K562 (cell line): Measurements from ENCODE around the gene ZDHHC14. TPM values are rescaled to one million over a fixed set of nuclear protein-coding genes. Genes with fewer than 3 reads are reported as not detected.

Experiments
- ATAC-seq: fragments of 200-7000 bp; cut with Tn5 transposase; 3 replicates; pipeline ENCODE4 v1.9.1; 2020; ENCODE audit warnings: moderate library complexity
- BruUV-seq: library from RNA; stranded (reverse); fragments of 400-500 nt; replicated peaks from 2 replicates; lab custom pipeline; 2021; lab: Mats Ljungman, UMichigan
- CTCF ChIA-PET: fragments of 300-600 bp; formaldehyde crosslinking; extraction: SDS; loops from one replicate; lab custom pipeline; 2021; ENCODE audit warnings: low intra/inter-chr PET ratio; lab: Yijun Ruan, JAX
- POLR2A ChIA-PET: fragments of 300-600, 350-650 bp; sonication (Branson Sonifier 250); formaldehyde crosslinking; extraction: SDS; loops from one replicate; lab custom pipeline; 2021; ENCODE audit warnings: antibody characterized with exemption, inconsistent platforms; lab: Yijun Ruan, JAX
- DNase-seq, 4 experiments: peaks; one replicate each; pipeline versions ENCODE4 v3.0.0 to v3.0.0-alpha.2; 2011 to 2018; ENCODE audit warnings: low spot score in 3 of 4, mixed read lengths in 3 of 4; ENCODE audit errors: extremely low read depth in 1 of 4
- FAIRE-seq: peaks from 2 replicates; lab custom pipeline; 2011; peaks lifted over from hg19 to GRCh38; lab: Jason Lieb, UNC
- H2AFZ ChIP-seq: 2 replicates; pipeline ENCODE4 v1.6.0; 2011; ENCODE audit warnings: low read depth, low read length, control low read depth, inconsistent platforms
- H3K27ac ChIP-seq: fragments of 200-600 bp; 3 replicates; pipeline ENCODE4 v1.8.0; 2011; ENCODE audit warnings: low read depth, mild to moderate bottlenecking, control low read depth, inconsistent platforms, low read length, moderate library complexity, mixed read lengths; ENCODE audit errors: extremely low read depth
- H3K27me3 ChIP-seq, 2 experiments: fragments of 300-600 bp in 1 of 2; 2 replicates in 1 of 2; 3 replicates in 1 of 2; pipeline versions ENCODE4 v1.6.0 to v1.8.0; 2011; ENCODE audit warnings: inconsistent platforms in 2 of 2, low read length in 2 of 2, mild to moderate bottlenecking in 1 of 2, mixed read lengths in 1 of 2, moderate library complexity in 1 of 2; ENCODE audit not compliant: control insufficient read depth in 2 of 2, insufficient read depth in 2 of 2
- H3K36me3 ChIP-seq: fragments of 300-600 bp; 3 replicates; pipeline ENCODE4 v1.8.0; 2011; ENCODE audit warnings: mild to moderate bottlenecking, low read length, inconsistent platforms; ENCODE audit not compliant: control insufficient read depth, insufficient read depth
- H3K4me1 ChIP-seq, 2 experiments: fragments of 200-600 bp in 1 of 2; replicated peaks in 1 of 2; 2 replicates in 1 of 2; 3 replicates in 1 of 2; pipeline versions ENCODE4 v1.5.1 to v1.8.0; 2011; ENCODE audit warnings: inconsistent platforms in 2 of 2, low read length in 2 of 2, mild to moderate bottlenecking in 1 of 2, mixed read lengths in 1 of 2, moderate library complexity in 1 of 2; ENCODE audit not compliant: control insufficient read depth in 2 of 2, insufficient read depth in 2 of 2
- H3K4me2 ChIP-seq: 2 replicates; pipeline ENCODE4 v1.6.1; 2011; ENCODE audit warnings: low read length, control low read depth, inconsistent platforms, mixed read lengths; ENCODE audit not compliant: insufficient read depth
- H3K4me3 ChIP-seq: fragments of 200-600 bp; sonication (generic), shearing (Covaris generic); 2 replicates; pipeline ENCODE4 v1.5.1; 2016; ENCODE audit warnings: control low read depth, inconsistent platforms
- H3K79me2 ChIP-seq: fragments of 200-600 bp; 3 replicates; pipeline ENCODE4 v1.8.0; 2011; ENCODE audit warnings: low read length, inconsistent platforms; ENCODE audit not compliant: control insufficient read depth, insufficient read depth
- H3K9ac ChIP-seq, 2 experiments: 2 replicates each; pipeline versions ENCODE4 v1.6.0 to v1.6.1; 2011; ENCODE audit warnings: low read depth in 2 of 2, low read length in 2 of 2, control low read depth in 1 of 2, inconsistent platforms in 1 of 2, mild to moderate bottlenecking in 1 of 2, mixed read lengths in 1 of 2; ENCODE audit not compliant: insufficient read depth in 1 of 2
- H3K9me1 ChIP-seq: one replicate; pipeline ENCODE4 v1.6.0; 2011; ENCODE audit warnings: inconsistent platforms, mild to moderate bottlenecking, low read length, moderate library complexity; ENCODE audit not compliant: control insufficient read depth, insufficient read depth
- H3K9me3 ChIP-seq: replicated peaks from 2 replicates; pipeline ENCODE4 v1.5.1; 2011; ENCODE audit warnings: low read depth, low read length, inconsistent platforms; ENCODE audit not compliant: control insufficient read depth, insufficient read depth
- H4K20me1 ChIP-seq: replicated peaks from 2 replicates; pipeline ENCODE4 v1.6.1; 2011; ENCODE audit warnings: low read length, inconsistent platforms, mixed read lengths; ENCODE audit not compliant: control insufficient read depth, insufficient read depth
- FUS ChIP-seq: fragments of 200-400 bp; formaldehyde crosslinking; optimal IDR thresholded peaks from 2 replicates; pipeline ENCODE3; 2017; ENCODE audit warnings: low read depth, low read length
- JUND ChIP-seq, 2 experiments: IDR thresholded peaks; 2 replicates in 1 of 2; 3 replicates in 1 of 2; pipeline ENCODE4 v1.6.1; 2011; ENCODE audit warnings: borderline replicate concordance in 2 of 2, low read depth in 2 of 2, low read length in 2 of 2, improper control_type of control experiment in 1 of 2, missing biosample characterization in 1 of 2, missing genetic modification characterization in 1 of 2, missing genetic modification reagents in 1 of 2
- LEF1 ChIP-seq: fragments of 450-650 bp; IDR thresholded peaks from 2 replicates; pipeline ENCODE4 v1.6.1; 2016; ENCODE audit warnings: mild to moderate bottlenecking
- NONO ChIP-seq, 2 experiments: fragments of 200-400 bp in 1 of 2; fragments of 450-650 bp in 1 of 2; formaldehyde crosslinking in 1 of 2; IDR thresholded peaks; 2 replicates each; pipeline ENCODE4 v1.6.1; 2017; ENCODE audit warnings: low read depth in 2 of 2, mild to moderate bottlenecking in 2 of 2, moderate library complexity in 2 of 2, low read length in 1 of 2
- SAP30 ChIP-seq: fragments of 200-600 bp; sonication (generic); IDR thresholded peaks from 2 replicates; pipeline ENCODE4 v1.6.1; 2012; ENCODE audit warnings: borderline replicate concordance, low read depth, mild to moderate bottlenecking, moderate library complexity, low read length, control low read depth, inconsistent platforms; ENCODE audit not compliant: insufficient read depth, poor library complexity, severe bottlenecking
- ZNF165 ChIP-seq: fragments of 250-450 bp; sonication (Bioruptor Pico); IDR thresholded peaks from 2 replicates; pipeline ENCODE4 v1.4.0; 2020; ENCODE audit warnings: borderline replicate concordance
- ZNF274 ChIP-seq: IDR thresholded peaks from 2 replicates; pipeline ENCODE4 v1.6.1; 2011; ENCODE audit warnings: low read depth, mild to moderate bottlenecking, low read length, moderate library complexity, borderline replicate concordance
- in situ Hi-C: fragments of 300-500 bp; cut with MboI; formaldehyde crosslinking; loops from 4 replicates; pipeline ENCODE4 v1.15.0; 2018; ENCODE audit warnings: inconsistent platforms, mixed read lengths
- intact Hi-C: fragments of 100-400 bp; cut with micrococcal nuclease; formaldehyde crosslinking; loops from 2 replicates; pipeline ENCODE4 v1.14.2; 2022
- polyA plus RNA-seq, 8 experiments: library from polyadenylated mRNA; depleted of rRNA in 4 of 8; stranded (reverse) in 5 of 8; unstranded in 3 of 8; fragments of >200 nt; fragmentation: Nextera tagmentation in 2 of 8; fragmentation: Illumina TruSeq in 1 of 8; extraction: Ambion mirVana in 2 of 8; extraction: Trizol in 1 of 8; gene quantifications; 2 replicates each; pipeline versions ENCODE4 v1.2.1 to v1.2.3, GENCODE V29; 2011 to 2014; ENCODE audit warnings: inconsistent platforms in 1 of 8, missing spikeins in 1 of 8
- total RNA-seq, 7 experiments: library from RNA; depleted of rRNA in 6 of 7; stranded (reverse); fragments of >200 nt in 6 of 7; fragmentation: Illumina TruSeq in 2 of 7; extraction: Trizol in 2 of 7; gene quantifications; 2 replicates each; pipeline versions ENCODE4 v1.2.1 to v1.2.3, GENCODE V29; 2011 to 2021; ENCODE audit warnings: low replicate concordance in 1 of 7
- TF ChIP-seq, protein P1 (sequence below): fragments of 450-650 bp; IDR thresholded peaks from 2 replicates; pipeline ENCODE4 v1.6.1; 2017; ENCODE audit warnings: antibody characterized with exemption
- TF ChIP-seq, protein P2 (sequence below): sonication (generic); formaldehyde crosslinking; IDR thresholded peaks from 2 replicates; pipeline ENCODE4 v1.5.0; 2020; ENCODE audit warnings: missing genetic modification reagents
- TF ChIP-seq, protein P3 (sequence below): IDR thresholded peaks from 2 replicates; pipeline ENCODE4 v1.6.1; 2014; ENCODE audit warnings: antibody characterized with exemption

Gene ZDHHC14
- total and polyA plus RNA-seq, 9 of the 15 experiments (the other 6 are each of a cell fraction or from before 2014, with no cell fraction given): 0.92 to 23.1 (median 13.8) TPM

DNA sequence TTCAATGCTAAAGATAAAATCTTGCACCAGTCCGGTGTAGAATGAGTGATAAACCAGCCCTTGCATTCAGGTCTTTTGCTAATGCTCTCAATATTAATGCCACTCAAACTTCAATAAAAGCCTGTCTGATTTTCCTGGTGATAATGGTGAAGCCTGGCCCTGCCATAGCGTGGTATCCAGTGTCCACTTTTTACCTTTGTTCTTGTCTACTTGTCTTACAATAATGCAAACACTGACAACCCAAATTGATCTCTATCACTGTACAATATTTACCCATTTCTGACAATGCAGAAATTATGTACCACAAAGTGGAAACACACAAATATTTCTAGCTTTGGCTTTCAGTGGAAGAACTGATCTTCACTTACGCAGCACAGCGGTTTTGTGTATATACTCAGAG, 189.1 kb downstream of the ZDHHC14 start (continued):
- TF ChIP-seq, protein P1, sequence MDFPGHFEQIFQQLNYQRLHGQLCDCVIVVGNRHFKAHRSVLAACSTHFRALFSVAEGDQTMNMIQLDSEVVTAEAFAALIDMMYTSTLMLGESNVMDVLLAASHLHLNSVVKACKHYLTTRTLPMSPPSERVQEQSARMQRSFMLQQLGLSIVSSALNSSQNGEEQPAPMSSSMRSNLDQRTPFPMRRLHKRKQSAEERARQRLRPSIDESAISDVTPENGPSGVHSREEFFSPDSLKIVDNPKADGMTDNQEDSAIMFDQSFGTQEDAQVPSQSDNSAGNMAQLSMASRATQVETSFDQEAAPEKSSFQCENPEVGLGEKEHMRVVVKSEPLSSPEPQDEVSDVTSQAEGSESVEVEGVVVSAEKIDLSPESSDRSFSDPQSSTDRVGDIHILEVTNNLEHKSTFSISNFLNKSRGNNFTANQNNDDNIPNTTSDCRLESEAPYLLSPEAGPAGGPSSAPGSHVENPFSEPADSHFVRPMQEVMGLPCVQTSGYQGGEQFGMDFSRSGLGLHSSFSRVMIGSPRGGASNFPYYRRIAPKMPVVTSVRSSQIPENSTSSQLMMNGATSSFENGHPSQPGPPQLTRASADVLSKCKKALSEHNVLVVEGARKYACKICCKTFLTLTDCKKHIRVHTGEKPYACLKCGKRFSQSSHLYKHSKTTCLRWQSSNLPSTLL: no peak
- TF ChIP-seq ZNF274: no peak
- TF ChIP-seq NONO (IDR thresholded peaks at IDR 0.05; ENCODE audit: low read depth in 2 of 2, low read length in 1 of 2): no peak
- TF ChIP-seq, all 486 proteins: peak for 0

DNA sequence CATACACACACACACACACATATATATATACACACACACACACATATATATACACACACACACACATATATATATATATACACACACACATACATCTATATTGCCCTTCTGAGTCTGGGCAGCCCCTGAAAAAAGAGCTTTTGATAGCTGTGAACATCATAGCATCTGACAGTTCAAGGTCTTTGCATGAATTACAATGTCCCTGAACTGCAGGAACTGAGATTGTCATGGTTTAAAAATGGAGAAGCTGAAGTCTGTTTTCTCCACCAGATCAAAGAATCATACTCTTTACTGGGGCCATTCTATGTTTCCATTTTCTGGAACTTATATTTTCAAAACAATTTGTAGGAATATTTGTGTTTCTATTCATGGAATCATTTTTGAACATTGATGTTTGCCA, 189.8 kb downstream of the ZDHHC14 start:
- Histone ChIP-seq H3K4me3 (no peak overlapping the region), H3K4me2 (no peak overlapping the region), H3K4me1 (no peaks in the 10 kb centered on the region), H3K27me3 (no peaks in the 10 kb centered on the region)
- ATAC-seq: no peak
- intact Hi-C loops (no loop called here), in situ Hi-C loops (no loop called here)
- POLR2A ChIA-PET: interaction anchor here (0.7 to 1.0 kb wide), 2 partner anchors 9 to 41 kb away, joined by 4 read pairs; no protein-coding TSS in a partner anchor
- no peak for FAIRE-seq
- TF ChIP-seq SAP30 (no peak), FUS (no peak), LEF1 (no peak), ZNF165 (CRISPR knock-in tag) (no peak), JUND (IDR thresholded peaks at IDR 0.05; ENCODE audit: borderline replicate concordance, low read depth, low read length) (no peak), JUND (tag; IDR thresholded peaks at IDR 0.05; ENCODE audit: borderline replicate concordance, low read depth, low read length) (no peak)
- TF ChIP-seq, protein P2, sequence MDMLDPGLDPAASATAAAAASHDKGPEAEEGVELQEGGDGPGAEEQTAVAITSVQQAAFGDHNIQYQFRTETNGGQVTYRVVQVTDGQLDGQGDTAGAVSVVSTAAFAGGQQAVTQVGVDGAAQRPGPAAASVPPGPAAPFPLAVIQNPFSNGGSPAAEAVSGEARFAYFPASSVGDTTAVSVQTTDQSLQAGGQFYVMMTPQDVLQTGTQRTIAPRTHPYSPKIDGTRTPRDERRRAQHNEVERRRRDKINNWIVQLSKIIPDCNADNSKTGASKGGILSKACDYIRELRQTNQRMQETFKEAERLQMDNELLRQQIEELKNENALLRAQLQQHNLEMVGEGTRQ (CRISPR knock-in tag): no peak
- TF ChIP-seq, protein P3, sequence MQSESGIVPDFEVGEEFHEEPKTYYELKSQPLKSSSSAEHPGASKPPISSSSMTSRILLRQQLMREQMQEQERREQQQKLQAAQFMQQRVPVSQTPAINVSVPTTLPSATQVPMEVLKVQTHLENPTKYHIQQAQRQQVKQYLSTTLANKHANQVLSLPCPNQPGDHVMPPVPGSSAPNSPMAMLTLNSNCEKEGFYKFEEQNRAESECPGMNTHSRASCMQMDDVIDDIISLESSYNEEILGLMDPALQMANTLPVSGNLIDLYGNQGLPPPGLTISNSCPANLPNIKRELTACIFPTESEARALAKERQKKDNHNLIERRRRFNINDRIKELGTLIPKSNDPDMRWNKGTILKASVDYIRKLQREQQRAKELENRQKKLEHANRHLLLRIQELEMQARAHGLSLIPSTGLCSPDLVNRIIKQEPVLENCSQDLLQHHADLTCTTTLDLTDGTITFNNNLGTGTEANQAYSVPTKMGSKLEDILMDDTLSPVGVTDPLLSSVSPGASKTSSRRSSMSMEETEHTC: no peak
- TF ChIP-seq, all 486 proteins: peak for 0
- Histone ChIP-seq H3K9me1 (no peaks in the 10 kb centered on the region), H3K79me2 (no peaks in the 10 kb centered on the region), H3K36me3 (no peaks in the 10 kb centered on the region), H3K9ac (no peak overlapping the region), H3K9me3 (no peaks in the 10 kb centered on the region), H4K20me1 (no peaks in the 10 kb centered on the region), H2AFZ (no peak overlapping the region), H3K27ac (no peak overlapping the region)
- BruUV-seq: no TSS peak
- CTCF ChIA-PET: no interaction called here
- DNase-seq: no peak
